GM12872 (cell line): ENCODE measurements around the gene NUPR2.

Experiments used
- TF ChIP-seq, protein P1 (sequence below): IDR thresholded peaks from 3 replicates; pipeline ENCODE4 v1.5.1; 2011; ENCODE audit warnings: low read depth, mild to moderate bottlenecking, low read length, moderate library complexity; ENCODE audit not compliant: insufficient read depth

Gene NUPR2

DNA sequence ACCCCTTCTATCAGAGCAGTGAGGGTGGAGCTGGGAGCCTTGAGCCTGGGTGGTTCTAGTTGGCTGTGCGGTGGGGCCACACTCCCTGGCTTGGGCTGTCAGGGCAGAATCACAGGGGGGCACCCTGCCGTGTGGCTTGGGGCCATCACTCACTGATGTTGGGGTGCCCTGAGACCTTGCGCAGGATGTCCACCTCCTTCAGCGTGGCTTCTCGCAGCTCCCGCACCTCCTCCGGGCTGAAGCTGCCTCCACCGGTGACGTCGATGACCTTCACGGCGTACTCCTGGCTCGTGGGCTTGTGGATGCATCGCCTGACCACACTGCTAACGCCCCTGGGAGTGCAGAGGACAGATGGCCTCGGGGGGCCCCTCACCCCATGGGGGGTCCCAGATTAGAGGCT, 28.8 kb downstream of the NUPR2 start:
- TF ChIP-seq, protein P1, sequence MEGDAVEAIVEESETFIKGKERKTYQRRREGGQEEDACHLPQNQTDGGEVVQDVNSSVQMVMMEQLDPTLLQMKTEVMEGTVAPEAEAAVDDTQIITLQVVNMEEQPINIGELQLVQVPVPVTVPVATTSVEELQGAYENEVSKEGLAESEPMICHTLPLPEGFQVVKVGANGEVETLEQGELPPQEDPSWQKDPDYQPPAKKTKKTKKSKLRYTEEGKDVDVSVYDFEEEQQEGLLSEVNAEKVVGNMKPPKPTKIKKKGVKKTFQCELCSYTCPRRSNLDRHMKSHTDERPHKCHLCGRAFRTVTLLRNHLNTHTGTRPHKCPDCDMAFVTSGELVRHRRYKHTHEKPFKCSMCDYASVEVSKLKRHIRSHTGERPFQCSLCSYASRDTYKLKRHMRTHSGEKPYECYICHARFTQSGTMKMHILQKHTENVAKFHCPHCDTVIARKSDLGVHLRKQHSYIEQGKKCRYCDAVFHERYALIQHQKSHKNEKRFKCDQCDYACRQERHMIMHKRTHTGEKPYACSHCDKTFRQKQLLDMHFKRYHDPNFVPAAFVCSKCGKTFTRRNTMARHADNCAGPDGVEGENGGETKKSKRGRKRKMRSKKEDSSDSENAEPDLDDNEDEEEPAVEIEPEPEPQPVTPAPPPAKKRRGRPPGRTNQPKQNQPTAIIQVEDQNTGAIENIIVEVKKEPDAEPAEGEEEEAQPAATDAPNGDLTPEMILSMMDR, result no peak

DNA sequence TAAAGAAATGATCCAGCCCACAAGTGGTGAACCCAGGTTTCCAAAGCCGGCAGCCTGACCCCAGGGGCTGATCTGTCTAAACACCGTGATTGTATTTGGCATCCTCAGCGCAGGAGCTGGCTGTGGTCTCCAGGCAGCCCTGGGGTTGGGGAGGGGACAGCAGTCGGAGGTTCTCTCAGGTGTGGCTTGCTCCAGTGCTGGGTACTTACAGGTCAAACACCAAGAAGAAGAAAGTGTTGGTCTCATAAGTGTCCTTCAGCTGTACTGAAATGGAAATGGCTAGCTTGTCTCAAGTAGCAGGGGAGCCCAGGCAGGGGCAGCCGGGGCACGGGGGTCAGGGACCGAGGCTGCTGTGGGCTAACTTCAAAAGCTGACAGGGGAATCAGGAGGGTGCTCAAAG, 29.5 kb downstream of the NUPR2 start:
- TF ChIP-seq, protein P1, result no peak

DNA sequence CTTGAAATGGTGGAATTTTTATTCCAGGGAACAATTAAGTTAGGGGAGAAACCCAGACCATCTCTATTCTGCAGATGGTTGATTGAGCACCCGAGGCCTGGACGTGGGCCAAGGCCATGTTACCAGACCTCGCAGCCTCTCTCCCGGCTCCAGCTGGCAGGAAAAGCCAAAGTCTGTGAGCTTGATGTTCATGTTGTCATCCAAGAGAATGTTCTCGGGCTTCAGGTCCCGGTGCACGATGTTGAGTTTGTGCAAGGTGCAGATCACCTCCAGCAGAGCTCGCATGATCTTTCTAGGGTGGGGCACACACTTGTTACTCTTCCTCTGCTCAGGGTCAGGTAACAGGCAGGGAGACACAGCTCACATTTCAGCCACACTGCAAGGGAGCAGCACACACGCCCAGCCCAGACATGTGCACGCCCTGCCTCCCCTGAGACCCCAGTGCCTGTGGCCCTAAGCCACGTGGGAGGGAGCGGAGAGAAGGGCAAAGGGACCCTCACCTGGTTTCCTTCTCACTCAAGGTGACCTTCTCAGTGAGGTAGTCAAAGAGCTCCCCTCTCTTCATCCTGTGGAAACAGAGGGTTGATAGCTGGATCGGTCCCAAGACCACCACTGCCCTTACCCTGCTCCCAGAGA, 32.9 kb downstream of the NUPR2 start:
- TF ChIP-seq, protein P1, result no peak

DNA sequence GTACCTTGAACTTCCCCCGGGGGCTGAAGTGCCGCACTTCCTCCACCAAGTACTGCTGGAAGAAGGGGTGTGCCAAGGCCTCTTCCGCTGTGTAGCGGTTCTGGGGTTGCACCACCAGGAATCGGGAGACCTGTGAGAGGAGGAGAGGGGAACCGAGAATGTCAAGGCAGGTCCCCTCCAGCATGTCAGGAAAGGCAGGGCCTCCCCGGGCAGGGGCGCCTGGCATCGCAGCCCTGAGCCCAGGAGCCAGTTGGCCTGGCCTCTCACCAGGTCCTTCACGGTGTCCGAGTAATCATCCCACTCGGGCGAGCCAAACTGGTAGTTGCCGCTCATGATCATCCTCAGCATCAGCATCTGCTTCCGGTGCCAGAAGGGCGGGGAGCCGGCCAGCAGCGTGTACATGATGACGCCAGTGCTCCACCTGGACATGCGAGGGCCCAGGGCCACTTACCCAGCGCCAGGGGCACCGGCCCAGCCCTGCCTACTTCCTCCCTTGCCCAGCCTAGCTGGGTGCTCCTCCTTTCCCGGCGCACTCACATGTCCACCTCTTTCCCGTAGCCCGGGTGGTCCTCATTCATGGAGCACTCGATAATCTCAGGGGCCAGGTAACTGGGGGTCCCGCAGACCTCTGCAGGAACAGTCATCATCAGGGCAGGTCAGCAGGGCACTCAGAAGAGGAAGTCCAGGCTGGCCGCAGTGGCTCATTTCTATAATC, 34.4 kb downstream of the NUPR2 start:
- TF ChIP-seq, protein P1, result no peak

DNA sequence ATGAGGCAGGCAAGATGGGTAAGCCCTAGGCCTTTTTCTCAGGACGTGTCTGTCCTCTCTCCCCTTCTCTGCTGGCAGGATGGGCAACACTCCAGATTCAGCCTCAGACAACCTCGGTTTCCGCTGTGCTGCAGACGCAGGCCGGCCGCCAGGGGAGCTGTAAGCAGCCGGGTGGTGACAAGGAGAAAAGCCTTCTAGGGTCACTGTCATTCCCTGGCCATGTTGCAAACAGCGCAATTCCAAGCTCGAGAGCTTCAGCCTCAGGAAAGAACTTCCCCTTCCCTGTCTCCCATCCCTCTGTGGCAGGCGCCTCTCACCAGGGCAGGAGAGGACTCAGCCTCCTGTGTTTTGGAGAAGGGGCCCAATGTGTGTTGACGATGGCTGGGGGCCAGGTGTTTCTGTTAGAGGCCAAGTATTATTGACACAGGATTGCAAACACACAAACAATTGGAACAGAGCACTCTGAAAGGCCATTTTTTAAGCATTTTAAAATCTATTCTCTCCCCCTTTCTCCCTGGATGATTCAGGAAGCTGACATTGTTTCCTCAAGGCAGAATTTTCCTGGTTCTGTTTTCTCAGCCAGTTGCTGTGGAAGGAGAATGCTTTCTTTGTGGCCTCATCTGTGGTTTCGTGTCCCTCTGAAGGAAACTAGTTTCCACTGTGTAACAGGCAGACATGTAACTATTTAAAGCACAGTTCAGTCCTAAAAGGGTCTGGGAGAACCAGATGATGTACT, 36.6 kb downstream of the NUPR2 start:
- TF ChIP-seq, protein P1, result no peak

DNA sequence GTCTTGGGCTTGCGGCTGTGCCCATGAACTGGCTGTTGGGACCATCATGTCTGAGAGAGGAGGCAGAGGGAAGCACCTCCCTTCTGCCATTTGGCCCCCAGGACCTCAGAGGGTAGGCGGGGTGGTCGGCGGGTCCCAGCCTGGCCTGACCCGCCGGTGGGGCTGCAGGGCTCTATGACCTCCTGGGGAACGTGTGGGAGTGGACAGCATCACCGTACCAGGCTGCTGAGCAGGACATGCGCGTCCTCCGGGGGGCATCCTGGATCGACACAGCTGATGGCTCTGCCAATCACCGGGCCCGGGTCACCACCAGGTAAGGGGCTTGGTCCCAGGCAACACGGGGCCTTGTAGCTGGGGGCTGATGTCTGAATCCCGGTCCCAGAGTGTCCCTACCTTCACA, 38.0 kb downstream of the NUPR2 start:
- TF ChIP-seq, protein P1, result no peak

DNA sequence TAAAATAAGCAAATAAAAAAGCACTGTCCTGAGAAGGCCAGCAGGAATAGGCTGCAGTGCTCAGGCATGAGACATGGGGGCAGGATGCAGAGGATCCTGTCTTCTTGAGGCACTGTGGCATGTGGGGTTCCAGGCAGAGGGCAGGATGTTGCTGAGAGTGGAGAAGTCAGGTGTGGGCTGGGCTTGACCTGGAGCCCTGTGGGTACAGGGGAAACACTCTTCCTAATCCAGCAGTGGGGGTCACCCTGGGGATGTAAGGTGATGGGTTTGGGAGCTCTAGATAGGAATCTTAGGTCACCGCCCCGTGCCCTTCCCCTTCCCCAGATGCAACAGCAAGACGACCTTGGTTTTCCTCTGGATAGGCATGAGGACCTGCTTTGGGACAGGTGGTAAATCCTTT, 38.5 kb downstream of the NUPR2 start:
- TF ChIP-seq, protein P1, result no peak
